Activated effector memory CD4-positive, alpha-beta T cell treated with Interleukin-2 at 50 U/mL for 16 hours (primary cell): Measurements from ENCODE around the gene ADAM10.

Source experiments
- DNase-seq: peaks from one replicate; pipeline ENCODE4 v3.0.0-alpha.2; 2020

The ADAM10 gene

DNA sequence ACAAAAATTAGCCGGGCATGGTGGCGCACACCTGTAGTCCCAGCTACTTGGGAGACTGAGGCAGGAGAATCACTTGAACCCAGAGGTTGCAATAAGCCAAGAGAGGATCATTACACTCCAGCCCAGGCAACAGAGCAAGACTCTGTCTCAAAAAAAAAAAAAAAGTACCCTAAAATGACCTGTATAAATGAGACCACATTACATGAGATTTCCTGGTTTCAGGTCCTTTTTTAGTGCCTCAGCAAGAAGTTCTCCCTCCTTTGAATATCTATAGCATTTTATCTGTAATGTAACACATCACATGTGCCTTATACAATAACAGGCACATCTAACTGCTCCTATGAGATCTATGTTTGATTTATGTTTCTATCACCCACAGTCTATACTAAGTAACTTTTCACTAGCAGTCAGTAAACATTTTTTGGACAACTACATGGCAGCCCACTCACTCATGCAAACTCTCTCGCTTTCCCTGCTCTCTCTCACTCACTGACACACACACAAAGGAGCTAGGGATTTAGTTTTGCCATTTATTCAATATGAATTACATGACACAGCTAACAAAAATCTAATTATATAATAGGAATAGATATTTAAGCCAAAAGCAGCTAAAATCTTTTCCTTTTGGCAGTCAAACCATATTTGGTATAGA lies 34.1 kb downstream of the ADAM10 start:
- no peak for DNase-seq

DNA sequence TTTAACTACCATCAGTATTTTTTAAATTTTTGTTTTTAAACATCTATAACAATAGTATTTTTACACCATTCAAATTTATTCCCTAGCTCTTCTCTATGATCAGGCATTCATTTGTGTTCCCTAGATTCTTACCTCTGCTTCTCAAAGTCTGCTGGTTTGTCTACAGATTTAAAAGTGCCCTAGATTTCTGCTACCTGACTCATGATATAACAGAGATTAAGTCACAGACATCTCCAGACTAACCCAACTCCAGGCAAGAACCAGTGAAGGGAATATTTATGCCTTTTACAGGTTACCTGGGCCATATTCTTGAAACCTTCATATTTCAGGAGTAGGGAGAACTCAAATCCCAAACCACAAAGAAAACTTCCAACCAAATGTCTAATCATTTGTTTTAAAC lies 38.8 kb downstream of the ADAM10 start:
- no peak for DNase-seq

- no peak for DNase-seq
Observed at GRCh38 chr15:58707397-58707796, 42.1 kb downstream of the ADAM10 start.

DNA sequence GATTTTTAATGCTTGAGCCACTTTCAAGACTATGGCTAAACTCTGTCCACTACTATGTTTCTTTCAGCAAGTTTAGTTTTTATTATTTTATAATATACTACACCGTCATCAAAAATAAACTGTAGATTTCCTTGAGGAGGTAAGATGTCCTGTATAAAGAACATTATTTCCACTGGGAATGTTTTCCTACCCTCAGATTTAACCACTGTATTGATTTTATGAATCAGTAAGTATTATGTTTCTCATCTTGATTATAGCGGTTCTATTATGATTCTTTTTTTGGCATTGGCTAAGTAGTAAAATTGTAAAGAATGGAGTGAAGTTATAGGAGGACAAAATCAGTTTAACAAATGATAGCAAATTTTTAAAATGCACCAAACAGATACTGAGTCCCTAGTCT lies 44.4 kb downstream of the ADAM10 start:
- no peak for DNase-seq

- DNase-seq: no peak
Observed at GRCh38 chr15:58704155-58704865, 45.2 kb downstream of the ADAM10 start.

DNA sequence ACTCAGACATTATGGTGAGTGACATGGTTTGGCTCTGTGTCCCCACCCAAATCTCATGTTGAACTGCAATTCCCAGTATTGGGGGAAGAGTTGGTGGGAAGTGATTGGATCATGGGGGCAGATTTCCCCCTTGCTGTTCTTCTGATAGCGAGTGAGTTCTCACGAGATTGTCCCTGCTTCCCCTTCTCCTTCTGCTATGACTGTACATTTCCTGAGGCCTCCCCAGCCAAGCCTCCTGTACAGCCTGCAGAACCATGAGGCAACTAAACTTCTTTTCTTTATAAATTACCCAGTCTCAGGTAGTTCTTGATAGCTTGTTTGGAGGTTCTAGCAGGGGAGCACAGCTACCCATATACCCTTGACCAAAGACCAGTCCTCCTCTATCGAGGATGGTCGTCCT lies 45.9 kb downstream of the ADAM10 start:
- no peak for DNase-seq

DNA sequence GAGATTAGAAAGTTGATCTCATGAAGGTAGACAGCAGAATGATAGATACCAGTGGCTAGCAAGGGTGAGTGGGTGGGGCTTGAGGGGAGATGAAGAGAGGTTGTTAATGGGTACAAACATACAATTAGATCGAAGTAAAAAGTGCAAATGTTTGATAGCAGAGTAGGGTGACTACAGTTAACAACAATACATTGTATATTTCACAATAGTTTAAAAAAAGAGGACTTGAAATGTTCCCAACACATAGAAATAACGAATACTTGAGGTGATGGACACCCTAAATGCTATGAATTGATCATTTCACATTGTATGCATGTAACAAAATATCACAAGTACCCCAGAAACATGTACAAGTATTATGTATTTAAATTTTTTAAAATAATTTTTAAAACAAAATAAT lies 47.3 kb downstream of the ADAM10 start:
- DNase-seq: no peak

DNA sequence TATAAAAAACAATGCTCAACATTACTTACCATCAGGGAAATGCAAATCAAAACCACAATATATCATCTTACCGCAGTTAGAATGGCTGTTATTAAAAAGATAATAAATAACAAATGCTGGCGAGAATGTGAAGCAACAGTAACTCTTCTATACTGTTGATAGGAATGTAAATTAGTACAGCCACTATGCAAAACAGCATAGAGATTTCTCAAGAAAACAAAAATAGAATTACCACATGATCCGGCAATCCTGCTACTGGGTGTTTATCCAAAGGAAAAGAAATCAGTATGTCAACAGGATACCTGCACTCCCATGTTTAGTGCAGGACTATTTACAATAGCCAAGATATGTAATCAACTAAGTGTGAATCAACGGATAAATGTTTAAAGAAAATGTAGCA lies 48.1 kb downstream of the ADAM10 start:
- DNase-seq: no peak

DNA sequence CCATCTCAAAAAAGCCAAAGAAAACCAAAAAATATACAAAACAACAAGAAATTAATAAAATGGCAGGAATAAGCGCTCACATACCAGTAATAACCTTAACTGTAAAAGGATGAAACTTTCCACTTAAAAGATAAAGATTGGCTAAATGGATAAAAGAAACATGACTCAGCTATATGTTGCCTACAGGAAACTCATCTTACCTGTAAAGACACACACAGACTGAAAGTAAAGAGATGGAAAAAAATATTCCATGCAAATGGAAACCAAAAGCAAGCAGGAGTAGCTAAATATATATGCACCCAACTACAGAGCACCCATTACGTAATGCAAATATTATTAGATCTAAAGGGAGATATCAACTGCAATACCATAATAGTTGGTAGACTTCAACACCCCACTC lies 49.7 kb downstream of the ADAM10 start:
- DNase-seq: no peak

DNA sequence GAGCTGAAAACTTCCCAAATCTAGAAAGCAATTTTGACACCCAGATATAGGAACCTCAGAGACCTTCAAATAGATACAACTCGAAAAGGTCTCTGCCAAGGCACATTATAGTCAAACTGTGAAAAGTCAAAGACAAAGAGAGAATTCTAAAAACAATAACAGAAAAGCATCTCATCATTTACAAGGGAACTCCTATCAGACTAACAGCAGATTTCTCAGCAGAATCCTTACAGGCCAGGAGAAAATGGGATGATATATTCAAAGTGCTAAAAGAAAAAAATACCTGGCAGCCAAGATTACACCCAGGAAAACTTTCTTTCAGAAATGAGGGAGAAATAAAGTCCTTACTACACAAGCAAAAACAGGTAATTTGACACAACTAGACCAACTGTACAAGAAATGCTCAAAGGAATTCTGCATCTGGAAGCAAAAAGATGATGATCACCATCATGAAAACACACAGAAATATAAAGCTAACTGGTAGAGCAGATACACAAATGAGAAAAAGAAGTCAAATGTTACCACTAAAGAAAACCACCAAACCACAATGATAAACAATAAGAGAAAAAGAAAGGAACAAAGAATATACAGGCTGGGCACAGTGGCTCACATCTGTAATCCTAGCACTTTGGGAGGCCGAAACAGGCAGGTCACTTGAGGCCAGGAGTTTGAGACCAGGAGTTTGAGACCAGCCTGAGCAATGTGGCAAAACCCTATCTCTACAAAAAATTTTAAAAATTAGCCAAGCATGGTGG lies 50.4 kb downstream of the ADAM10 start:
- no peak for DNase-seq

DNA sequence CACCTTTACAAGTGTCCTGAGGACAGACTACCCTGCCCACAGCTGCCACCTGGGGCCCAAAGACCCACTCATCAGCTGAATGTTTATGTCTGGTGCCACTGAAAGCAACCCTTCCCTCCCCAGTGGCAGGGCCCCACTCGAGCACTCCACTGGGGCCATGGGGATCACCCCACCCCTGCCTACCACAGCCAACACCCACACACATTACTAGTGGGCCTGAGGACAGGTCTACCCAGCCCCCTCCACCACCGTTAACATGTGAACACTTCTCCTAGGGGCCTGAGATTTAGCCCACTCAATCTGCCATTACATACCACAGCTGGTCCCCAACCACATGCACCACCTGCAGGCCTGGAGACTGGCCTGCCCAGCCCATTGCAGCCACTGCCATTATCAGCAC lies 52.3 kb downstream of the ADAM10 start:
- no peak for DNase-seq

DNA sequence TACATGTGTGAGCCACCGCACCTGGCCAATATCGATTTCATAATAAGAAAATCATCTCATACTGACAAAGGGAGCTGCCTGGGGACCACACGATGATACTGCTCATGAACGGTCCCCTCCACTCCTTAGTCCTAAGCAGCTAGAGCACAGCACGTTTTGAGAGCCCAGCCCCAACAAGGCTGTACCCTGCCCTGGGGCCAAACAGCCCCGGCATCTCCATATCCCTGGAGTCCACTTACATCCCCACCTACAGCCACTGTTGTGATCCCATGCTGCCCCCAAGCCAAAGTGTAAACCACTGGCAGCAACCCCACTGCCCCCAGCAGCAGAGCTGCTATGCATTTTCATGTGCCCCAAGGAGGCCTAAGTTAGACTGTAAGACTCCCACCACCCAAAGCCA lies 52.8 kb downstream of the ADAM10 start:
- DNase-seq: no peak

DNA sequence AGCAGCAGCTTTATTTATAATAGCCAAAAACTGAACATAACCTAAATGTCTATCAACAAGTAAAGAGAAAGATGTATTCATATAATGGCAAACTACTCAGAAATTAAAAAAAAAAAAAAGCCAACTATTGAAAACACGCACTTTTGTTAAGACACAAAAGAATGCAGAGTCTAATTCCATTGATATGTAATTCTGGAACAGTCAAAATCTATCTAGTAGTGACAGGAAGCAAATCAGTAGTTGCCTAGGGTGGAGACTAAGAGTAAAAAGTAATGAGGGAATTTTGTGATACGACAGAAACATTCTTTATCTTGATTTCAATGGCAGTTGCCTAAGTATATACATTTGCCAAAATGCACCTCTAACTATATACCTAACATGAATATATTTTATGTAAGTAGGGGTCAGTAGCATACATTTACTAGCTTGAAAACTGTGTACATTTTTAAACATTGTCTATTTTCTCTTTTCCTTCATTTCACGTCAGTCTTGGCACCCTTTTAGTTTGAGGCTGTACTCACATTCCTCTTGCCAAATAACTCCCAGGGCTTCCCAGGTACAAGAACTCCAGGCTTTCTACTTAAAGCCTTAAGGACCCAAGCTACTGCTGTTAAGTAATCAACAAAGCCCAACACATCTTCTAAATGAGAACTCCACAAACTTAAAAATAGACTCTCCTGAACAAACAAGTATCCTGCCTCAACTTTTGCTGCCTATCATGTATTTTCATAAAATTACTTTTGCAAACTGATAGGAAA lies 54.7 kb downstream of the ADAM10 start:
- DNase-seq: no peak

- DNase-seq: no peak
Observed at GRCh38 chr15:58690703-58691102, 58.8 kb downstream of the ADAM10 start.

- no peak for DNase-seq
Observed at GRCh38 chr15:58689646-58690045, 59.9 kb downstream of the ADAM10 start.

DNA sequence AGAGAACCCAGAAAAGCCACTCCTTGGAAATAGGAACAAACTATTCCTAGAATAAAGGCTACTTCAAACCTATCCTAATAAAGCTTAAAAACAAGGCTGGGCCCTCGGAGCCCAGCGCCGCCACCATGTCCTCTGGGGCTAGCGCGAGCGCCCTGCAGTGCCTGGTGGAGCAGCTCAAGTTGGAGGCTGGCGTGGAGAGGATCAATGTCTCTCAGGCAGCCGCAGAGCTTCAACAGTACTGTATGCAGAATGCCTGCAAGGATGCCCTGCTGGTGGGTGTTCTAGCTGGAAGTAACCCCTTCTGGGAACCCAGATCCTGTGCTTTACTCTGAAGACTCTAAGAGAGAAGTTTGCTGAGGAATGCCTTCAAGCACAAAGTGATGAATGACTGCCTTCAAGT lies 63.2 kb downstream of the ADAM10 start:
- no peak for DNase-seq

DNA sequence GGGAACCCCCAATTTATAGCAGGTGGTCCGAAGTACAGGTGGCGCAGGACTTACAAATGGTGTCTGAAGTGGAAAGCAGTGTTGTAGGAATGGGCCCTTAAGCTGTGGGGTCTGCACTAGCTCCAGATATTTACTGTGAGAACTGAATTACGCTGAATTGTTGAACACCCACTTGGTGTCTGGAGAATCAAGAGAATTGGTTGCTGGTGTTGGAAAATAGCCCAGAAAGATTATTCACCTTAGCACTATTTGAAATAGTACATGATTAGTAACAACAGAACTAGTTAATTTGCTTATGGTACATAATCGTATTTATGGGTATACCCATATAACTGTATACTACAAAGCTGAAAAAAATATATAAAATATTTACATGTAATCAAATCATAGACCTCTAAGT lies 64.8 kb downstream of the ADAM10 start:
- DNase-seq: no peak

DNA sequence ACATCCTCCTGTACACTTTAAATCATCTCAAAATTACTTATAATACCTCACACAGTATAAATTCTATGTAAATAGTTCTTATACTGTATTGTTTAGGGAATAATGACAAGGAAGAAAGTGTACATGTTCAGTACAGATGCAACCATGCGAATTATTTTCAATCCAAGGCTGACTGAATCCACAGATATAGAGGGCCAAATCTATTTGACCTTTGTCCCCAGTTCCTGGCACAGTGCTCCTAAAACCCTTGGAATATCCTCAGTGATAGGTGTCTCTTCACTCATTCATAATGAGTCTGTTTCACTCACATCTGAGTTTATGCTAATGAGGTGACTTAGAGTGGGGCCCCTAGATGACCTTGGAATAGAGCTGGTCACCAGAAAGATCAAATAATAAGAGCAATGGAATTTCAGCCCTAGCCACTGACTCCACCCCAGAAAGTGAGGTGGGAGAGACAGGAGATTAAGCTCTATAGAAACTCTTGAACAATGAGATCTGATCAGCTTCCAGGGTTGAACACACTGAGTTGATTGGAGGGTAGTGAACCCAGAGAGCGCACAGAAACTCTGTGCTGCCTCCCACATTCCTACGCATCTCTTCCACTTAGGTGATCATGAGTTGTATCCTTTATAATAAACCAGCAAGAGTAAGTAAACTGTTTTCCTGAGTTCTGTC lies 65.3 kb downstream of the ADAM10 start:
- no peak for DNase-seq

- no peak for DNase-seq
Observed at GRCh38 chr15:58682234-58682633, 67.3 kb downstream of the ADAM10 start.

DNA sequence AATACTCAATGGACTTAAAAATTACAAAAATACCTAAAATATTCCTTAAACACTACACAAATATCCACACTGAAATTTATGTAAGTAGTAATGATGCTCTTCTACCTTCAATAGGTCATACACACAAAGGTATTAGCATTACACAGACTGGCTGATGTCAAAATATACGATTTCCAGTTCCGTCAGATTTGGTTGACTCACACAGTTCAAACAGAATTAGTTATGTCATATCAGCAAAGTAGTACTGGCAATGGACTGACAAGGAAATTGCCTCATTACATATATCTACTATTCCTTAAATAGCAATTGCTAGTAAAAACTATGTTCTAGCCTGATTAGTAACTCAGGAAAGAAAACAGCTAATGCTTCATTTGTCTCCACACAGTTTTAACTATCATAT lies 70.8 kb downstream of the ADAM10 start:
- no peak for DNase-seq

DNA sequence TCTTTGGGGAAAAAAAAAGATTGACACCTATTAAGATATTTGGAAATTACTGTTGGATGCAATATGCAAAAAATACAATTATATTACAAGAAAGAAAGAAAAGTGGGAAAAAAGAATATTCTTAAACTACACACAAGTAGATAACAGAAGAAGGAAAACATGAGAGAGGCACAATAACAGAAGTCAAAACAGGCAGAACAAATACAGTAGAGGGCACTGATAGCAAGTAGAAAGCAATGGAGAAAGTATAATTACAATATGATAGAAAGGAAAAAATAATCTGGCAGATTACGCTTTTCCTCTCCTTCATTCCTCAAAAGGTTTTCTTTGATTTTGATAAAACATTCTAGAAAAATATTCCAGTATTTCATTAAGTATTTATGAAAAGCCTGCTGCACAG lies 72.1 kb downstream of the ADAM10 start:
- no peak for DNase-seq

- DNase-seq: no peak
Observed at GRCh38 chr15:58676766-58677165, 72.7 kb downstream of the ADAM10 start.

- no peak for DNase-seq
Observed at GRCh38 chr15:58671186-58671585, 78.3 kb downstream of the ADAM10 start.
